GM12878 (cell line): ENCODE data around the gene AMPH. TPM values are rescaled to one million over a fixed set of nuclear protein-coding genes. Genes with fewer than 3 reads are reported as not detected.

Source experiments
- ATAC-seq: fragments of 200-7000 bp; cut with Tn5 transposase; 3 replicates; pipeline ENCODE4 v1.9.1; 2020; ENCODE audit warnings: mild to moderate bottlenecking, moderate library complexity
- BruUV-seq: library from RNA; stranded (reverse); fragments of 400-500 nt; replicated peaks from 2 replicates; lab custom pipeline; 2021; lab: Mats Ljungman, UMichigan
- CTCF ChIA-PET: fragments of 300-600 bp; sonication (Branson Sonifier 250); formaldehyde crosslinking; extraction: SDS; loops from one replicate; lab custom pipeline; 2021; ENCODE audit warnings: inconsistent platforms; lab: Yijun Ruan, JAX
- POLR2A ChIA-PET: fragments of 350-600 bp; formaldehyde crosslinking; extraction: SDS; loops from one replicate; lab custom pipeline; 2021; ENCODE audit warnings: inconsistent platforms; lab: Charles Lee
- RAD21 ChIA-PET: fragments of 300-600 bp; sonication (Branson Sonifier 250); formaldehyde crosslinking; loops from one replicate; lab custom pipeline; 2023; ENCODE audit warnings: antibody characterized with exemption; ENCODE audit not compliant: unreplicated experiment; lab: Charles Lee
- SMC1A ChIA-PET: fragments of 300-600 bp; sonication (Branson Sonifier 250); formaldehyde crosslinking; loops from one replicate; lab custom pipeline; 2023; ENCODE audit not compliant: unreplicated experiment, uncharacterized antibody; lab: Charles Lee
- DNase-seq: peaks from one replicate; pipeline ENCODE4 v3.0.0-alpha.2; 2011; ENCODE audit warnings: low read depth, low spot score
- FAIRE-seq: peaks from 3 replicates; lab custom pipeline; 2011; peaks lifted over from hg19 to GRCh38; lab: Jason Lieb, UNC
- H2AFZ ChIP-seq: 2 replicates; pipeline ENCODE4 v1.6.0; 2011; ENCODE audit warnings: low read depth, low read length, control low read depth; ENCODE audit not compliant: control insufficient read depth
- H3K27ac ChIP-seq: 2 replicates; pipeline ENCODE4 v1.5.1; 2011; ENCODE audit warnings: control low read depth; ENCODE audit not compliant: control insufficient read depth, insufficient read depth
- H3K27me3 ChIP-seq, 2 experiments: replicated peaks in 1 of 2; 2 replicates each; pipeline versions ENCODE4 v1.6.0 to v1.6.1; 2011; ENCODE audit warnings: low read length in 1 of 2; ENCODE audit not compliant: control insufficient read depth in 2 of 2, insufficient read depth in 2 of 2
- H3K36me3 ChIP-seq, 2 experiments: 2 replicates each; pipeline ENCODE4 v1.5.1; 2011; ENCODE audit warnings: low read length in 1 of 2; ENCODE audit not compliant: control insufficient read depth in 2 of 2, insufficient read depth in 2 of 2
- H3K4me1 ChIP-seq: 2 replicates; pipeline ENCODE4 v1.6.1; 2011; ENCODE audit warnings: mild to moderate bottlenecking, low read length, moderate library complexity, mixed read lengths; ENCODE audit not compliant: control insufficient read depth, insufficient read depth
- H3K4me2 ChIP-seq: 2 replicates; pipeline ENCODE4 v1.6.0; 2011; ENCODE audit warnings: control low read depth; ENCODE audit not compliant: control insufficient read depth, insufficient read depth
- H3K4me3 ChIP-seq: fragments of 200-600 bp; sonication (generic); 2 replicates; pipeline ENCODE4 v1.5.1; 2016
- H3K79me2 ChIP-seq: 2 replicates; pipeline ENCODE4 v1.6.0; 2011; ENCODE audit warnings: low read length; ENCODE audit not compliant: control insufficient read depth, insufficient read depth
- H3K9ac ChIP-seq: 2 replicates; pipeline ENCODE4 v1.8.0; 2011; ENCODE audit warnings: low read length, control low read depth, mixed read lengths; ENCODE audit not compliant: control insufficient read depth, insufficient read depth
- H3K9me3 ChIP-seq: replicated peaks from 3 replicates; pipeline ENCODE4 v1.5.1; 2011; ENCODE audit warnings: mild to moderate bottlenecking, low read length; ENCODE audit not compliant: control insufficient read depth, insufficient read depth
- H4K20me1 ChIP-seq: 2 replicates; pipeline ENCODE4 v1.6.0; 2011; ENCODE audit not compliant: control insufficient read depth, insufficient read depth
- ATF2 ChIP-seq: IDR thresholded peaks from 2 replicates; pipeline ENCODE4 v1.6.1; 2012; ENCODE audit warnings: low read length, inconsistent platforms
- CHD2 ChIP-seq: IDR thresholded peaks from 2 replicates; pipeline ENCODE4 v1.6.1; 2011; ENCODE audit warnings: low read depth, low read length, improper control_type of control experiment, borderline replicate concordance
- CREM ChIP-seq: IDR thresholded peaks from 2 replicates; pipeline ENCODE4 v1.6.1; 2014; ENCODE audit warnings: antibody characterized with exemption, low read depth
- CTCF ChIP-seq, 3 experiments: IDR thresholded peaks in 2 of 3; conservative IDR thresholded peaks in 1 of 3; 2 replicates each; pipeline ENCODE4 v1.5.1; 2011; ENCODE audit warnings: low read depth in 3 of 3, low read length in 3 of 3, mild to moderate bottlenecking in 3 of 3, control low read depth in 2 of 3, moderate library complexity in 2 of 3, inconsistent platforms in 1 of 3, mixed read lengths in 1 of 3; ENCODE audit not compliant: control insufficient read depth in 2 of 3, insufficient read depth in 1 of 3; ENCODE audit errors: extremely low read depth in 1 of 3
- CUX1 ChIP-seq: IDR thresholded peaks from 2 replicates; pipeline ENCODE4 v1.6.1; 2012; ENCODE audit warnings: improper control_type of control experiment, low read depth, low read length; ENCODE audit not compliant: insufficient replicate concordance
- E2F4 ChIP-seq: IDR thresholded peaks from 2 replicates; pipeline ENCODE4 v1.6.1; 2012; ENCODE audit warnings: low read depth, low read length, improper control_type of control experiment
- ETV6 ChIP-seq, 2 experiments: fragments of 450-650 bp in 1 of 2; IDR thresholded peaks in 1 of 2; conservative IDR thresholded peaks in 1 of 2; 2 replicates each; pipeline ENCODE4 v1.6.1; 2014; ENCODE audit warnings: antibody characterized with exemption in 1 of 2, borderline replicate concordance in 1 of 2, low read depth in 1 of 2, mild to moderate bottlenecking in 1 of 2, moderate library complexity in 1 of 2
- GABPA ChIP-seq: IDR thresholded peaks from 2 replicates; pipeline ENCODE4 v1.6.1; 2014; ENCODE audit warnings: antibody characterized with exemption, low read depth, mild to moderate bottlenecking, inconsistent platforms
- KLF5 ChIP-seq: fragments of 450-650 bp; IDR thresholded peaks from 2 replicates; pipeline ENCODE4 v1.6.1; 2014; ENCODE audit warnings: mild to moderate bottlenecking; ENCODE audit not compliant: partially characterized antibody
- MYB ChIP-seq: fragments of 150-350 bp; IDR thresholded peaks from 2 replicates; pipeline ENCODE4 v1.6.1; 2014; ENCODE audit warnings: mild to moderate bottlenecking, low read depth, low read length, borderline replicate concordance
- NFIC ChIP-seq: IDR thresholded peaks from 2 replicates; pipeline ENCODE4 v1.6.1; 2012; ENCODE audit warnings: low read depth, mild to moderate bottlenecking, inconsistent platforms, low read length, moderate library complexity
- SIN3A ChIP-seq: IDR thresholded peaks from 2 replicates; pipeline ENCODE4 v1.6.1; 2012; ENCODE audit warnings: low read depth, low read length, improper control_type of control experiment
- SMAD1 ChIP-seq: fragments of 450-650 bp; IDR thresholded peaks from 2 replicates; pipeline ENCODE4 v1.6.1; 2018; ENCODE audit warnings: mild to moderate bottlenecking, low read depth; ENCODE audit not compliant: partially characterized antibody
- SREBF1 ChIP-seq: IDR thresholded peaks from 2 replicates; pipeline ENCODE4 v1.6.1; 2012; ENCODE audit warnings: mild to moderate bottlenecking, low read length
- ZNF217 ChIP-seq: fragments of 450-650 bp; IDR thresholded peaks from 2 replicates; pipeline ENCODE4 v1.6.1; 2017; ENCODE audit warnings: antibody characterized with exemption, mild to moderate bottlenecking
- WGBS: methylation state at CpG from one replicate; pipeline ENCODE4 v1.1.6; 2016; ENCODE audit warnings: low lambda C conversion rate; ENCODE audit not compliant: insufficient replicate concordance, insufficient coverage; ENCODE audit errors: missing lambda C conversion rate; 5-methylcytosine and 5-hydroxymethylcytosine counted together
- in situ Hi-C: fragments of 300-500 bp; cut with MboI; formaldehyde crosslinking; loops from 9 replicates; pipeline ENCODE4 v1.14.3; 2018; ENCODE audit warnings: mixed read lengths
- intact Hi-C: fragments of 100-400 bp; cut with micrococcal nuclease; formaldehyde crosslinking; loops from one replicate; pipeline ENCODE4 v1.14.2; 2022; ENCODE audit not compliant: unreplicated experiment
- polyA plus RNA-seq, 11 experiments: library from polyadenylated mRNA; depleted of rRNA in 4 of 11; unstranded in 6 of 11; stranded (reverse) in 5 of 11; fragments of >200 nt; fragmentation: Nextera tagmentation in 4 of 11; fragmentation: Illumina TruSeq in 1 of 11; extraction: Ambion mirVana in 4 of 11; extraction: Trizol in 1 of 11; gene quantifications; 1 replicate in 1 of 11; 2 replicates in 10 of 11; pipeline versions ENCODE4 v1.2.1 to v1.2.3, GENCODE V29; 2011 to 2016; ENCODE audit warnings: inconsistent platforms in 2 of 11, missing spikeins in 2 of 11, low read depth in 1 of 11
- total RNA-seq, 4 experiments: library from RNA; depleted of rRNA in 3 of 4; stranded (reverse); fragments of >200 nt in 3 of 4; fragmentation: Illumina TruSeq in 1 of 4; extraction: Trizol in 1 of 4; gene quantifications; 2 replicates each; pipeline versions ENCODE4 v1.2.1 to v1.2.3, GENCODE V29; 2013 to 2021

AMPH gene
- total and polyA plus RNA-seq, 10 of the 15 experiments (the other 5 are each of a cell fraction or from before 2014, with no cell fraction given): 0.03 to 0.24 (median 0.08) TPM; not detected in 2

GRCh38 chr7:38520741-38521140, 110.4 kb downstream of the AMPH start:
- Histone ChIP-seq H3K9ac (no peak overlapping the region), H4K20me1 (no peaks in the 10 kb centered on the region), H3K9me3 (no peaks in the 10 kb centered on the region; the same call in 2 of the 3 replicates), H3K4me1 (no peaks in the 10 kb centered on the region), H3K27me3 (no peaks in the 10 kb centered on the region; a peak in 1 of 4 replicates), H3K36me3 (no peaks in the 10 kb centered on the region), H3K4me3 (no peak overlapping the region), H3K79me2 (no peaks in the 10 kb centered on the region), H2AFZ (no peak overlapping the region), H3K27ac (no peak overlapping the region), H3K4me2 (no peak overlapping the region)
- ChIA-PET RAD21 (no interaction called here), POLR2A (no interaction called here), SMC1A (no interaction called here), CTCF (interaction anchor here (0.8 kb wide), 1 partner anchor 11 kb away, joined by 3 read pairs; no protein-coding TSS in a partner anchor)
- no peak for ATAC-seq
- no TSS peak for BruUV-seq
- in situ Hi-C loops: no loop called here
- WGBS: 28% methylated on average over 2 of the region's 2 CpGs
- intact Hi-C loops: no loop called here
- no peak for FAIRE-seq
- DNase-seq: no peak
- TF ChIP-seq NFIC (no peak), SIN3A (no peak), CHD2 (no peak), GABPA (no peak), CREM (no peak), SREBF1 (no peak), ETV6 (conservative IDR thresholded peaks at IDR 0.05 in 1 of 2, IDR thresholded peaks at IDR 0.05 in 1 of 2; ENCODE audit: borderline replicate concordance in 1 of 2, low read depth in 1 of 2) (no peak), KLF5 (no peak), CUX1 (no peak), MYB (no peak), E2F4 (no peak), ATF2 (no peak), CTCF (IDR thresholded peaks at IDR 0.05 in 2 of 3, conservative IDR thresholded peaks at IDR 0.05 in 1 of 3; ENCODE audit: control insufficient read depth in 2 of 3, extremely low read depth in 1 of 3, insufficient read depth in 1 of 3, low read depth in 3 of 3, low read length in 3 of 3) (no peak), ZNF217 (no peak), SMAD1 (no peak)
